Activated CD8-positive, alpha-beta memory T cell treated with anti-CD3 and anti-CD28 coated beads, Interleukin-2, amount 50 U/mL, for 4 hours (primary cell): ENCODE measurements around the gene PDZRN3.

ENCODE experiments used
- DNase-seq: peaks from one replicate; pipeline ENCODE4 v3.0.0-alpha.2; 2020

The PDZRN3 gene

DNA sequence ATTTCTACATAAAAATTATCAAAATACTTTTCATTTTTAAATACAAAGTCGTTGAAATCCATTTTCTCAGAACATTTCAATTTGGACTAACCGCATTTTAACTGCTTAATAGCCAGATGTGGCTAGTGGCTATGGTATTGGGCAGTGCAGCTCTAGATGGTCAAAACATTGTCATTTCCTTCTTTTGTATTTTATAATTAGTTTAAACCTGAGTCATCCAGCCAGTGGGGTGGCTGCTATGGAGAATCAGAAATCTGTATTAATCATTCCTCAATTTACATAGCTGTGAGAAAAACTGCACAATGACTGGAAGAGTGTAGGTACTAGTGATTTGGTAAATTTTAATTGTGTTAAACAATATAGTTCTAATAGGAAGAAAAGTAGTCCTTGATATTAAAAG, 245.3 kb downstream of the PDZRN3 start:
- DNase-seq = no peak

DNA sequence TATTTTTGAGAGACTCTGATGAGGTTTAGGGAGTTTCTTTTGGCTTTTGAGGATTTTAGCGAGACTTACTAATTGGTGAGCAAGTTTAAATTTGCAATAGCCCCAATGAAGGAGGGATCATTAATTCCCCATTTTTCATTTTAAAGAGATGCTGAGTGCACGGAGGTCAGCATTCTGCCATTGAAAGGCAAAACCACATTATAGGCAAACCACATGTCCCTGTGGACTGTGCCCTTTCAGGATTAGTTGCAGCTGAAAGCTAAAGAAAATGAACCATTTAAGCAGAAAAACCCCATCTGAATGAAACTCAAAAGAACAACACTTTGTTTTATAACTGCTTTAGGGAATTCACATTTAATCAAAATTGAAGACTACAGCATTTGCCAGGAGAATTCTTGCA, 246.5 kb downstream of the PDZRN3 start:
- DNase-seq = no peak

DNA sequence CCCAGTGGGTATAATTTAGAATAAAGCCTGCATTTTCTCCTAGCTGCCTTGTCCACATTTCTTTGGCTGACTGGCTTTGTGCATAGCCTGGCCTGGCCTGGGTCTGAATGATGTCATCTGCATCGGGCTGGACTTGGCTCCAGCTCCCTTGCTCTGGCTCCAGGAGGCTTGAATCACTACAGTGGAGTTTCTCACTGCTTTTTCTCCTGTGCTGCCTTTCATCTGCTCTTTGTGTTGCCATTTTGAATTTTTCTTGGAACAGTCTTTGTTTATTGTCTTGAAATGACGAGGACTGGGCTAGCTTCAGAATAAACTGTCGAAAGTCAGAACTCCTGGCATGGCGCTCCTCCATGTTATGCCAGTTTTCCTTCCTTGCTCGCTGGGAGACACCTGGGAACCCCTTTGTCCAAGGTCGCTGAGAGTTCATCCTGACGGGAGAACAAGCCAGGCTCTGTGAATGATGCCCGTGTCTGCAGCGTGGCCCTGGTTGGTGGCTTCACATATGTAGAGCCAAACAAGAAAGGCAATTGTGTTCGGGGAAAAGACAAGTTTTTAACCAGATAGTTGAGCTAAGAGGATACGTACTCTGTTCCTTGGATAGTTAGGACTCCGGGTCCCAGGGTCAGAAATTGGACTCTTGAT, 258.9 kb downstream of the PDZRN3 start:
- no peak for DNase-seq

GRCh38 chr3:73364517-73364916, 260.2 kb downstream of the PDZRN3 start:
- no peak for DNase-seq

GRCh38 chr3:73363093-73363492, 261.6 kb downstream of the PDZRN3 start:
- no peak for DNase-seq

- no peak for DNase-seq
Observed at GRCh38 chr3:73361591-73361990, 263.1 kb downstream of the PDZRN3 start.

- DNase-seq = no peak
Observed at GRCh38 chr3:73353649-73354217, 271.0 kb downstream of the PDZRN3 start.

DNA sequence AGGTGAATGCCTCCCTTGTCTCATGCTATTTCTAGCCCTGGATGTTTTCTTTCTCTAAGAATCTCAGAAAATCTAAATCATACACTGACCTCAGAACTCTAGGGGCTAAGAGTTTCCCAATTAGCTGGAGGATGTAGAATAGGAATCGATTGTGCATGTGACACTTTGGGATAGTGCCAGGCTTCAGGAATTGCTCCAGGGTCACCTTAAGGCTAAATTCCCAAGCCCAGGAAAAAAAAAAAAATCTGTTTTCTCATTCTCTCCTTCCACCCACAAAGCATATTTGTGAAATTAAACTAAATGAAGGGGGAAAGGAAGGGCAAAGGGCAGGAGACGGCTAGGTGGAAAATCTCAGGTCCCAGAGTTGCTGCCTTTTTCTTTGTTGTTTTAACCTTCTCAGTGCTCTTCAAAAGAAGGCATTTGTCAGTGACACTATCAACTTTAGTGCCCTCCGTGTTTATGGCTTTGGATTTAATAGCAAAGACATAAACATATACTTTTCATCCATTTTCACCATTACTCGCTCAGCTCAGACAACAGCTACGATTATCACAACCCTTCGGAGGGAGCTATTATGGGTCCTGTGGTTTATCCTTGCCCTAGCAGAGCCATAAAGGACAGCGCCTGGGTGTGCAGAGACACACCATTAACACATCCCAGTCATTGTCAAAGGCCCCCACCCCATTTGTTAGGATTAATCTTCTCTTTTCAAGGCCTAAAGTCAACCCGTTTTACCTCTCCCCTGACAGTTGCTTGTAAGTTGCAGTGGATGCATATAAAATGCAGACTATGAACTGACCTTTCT, 271.7 kb downstream of the PDZRN3 start:
- no peak for DNase-seq

- no peak for DNase-seq
Observed at GRCh38 chr3:73351423-73352071, 273.2 kb downstream of the PDZRN3 start.

DNA sequence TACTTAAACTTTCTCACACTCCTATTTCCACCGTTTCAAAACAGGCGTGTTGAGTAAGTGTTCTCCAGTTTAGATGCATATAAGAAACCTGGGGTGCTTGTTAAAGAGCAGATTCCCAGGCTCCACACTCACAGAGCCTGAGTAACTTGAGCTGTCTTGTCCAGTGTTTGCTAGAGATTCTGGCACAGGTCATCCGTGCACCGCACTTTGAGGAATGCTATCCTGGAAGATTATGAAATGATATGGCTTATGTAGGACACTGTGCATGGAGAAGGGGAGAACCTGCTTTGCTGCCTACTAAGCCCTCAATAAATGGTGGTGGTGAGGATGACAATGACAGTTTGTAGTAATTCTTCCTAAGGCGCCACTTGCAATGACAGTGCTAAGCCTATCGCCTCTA, 273.7 kb downstream of the PDZRN3 start:
- no peak for DNase-seq

DNA sequence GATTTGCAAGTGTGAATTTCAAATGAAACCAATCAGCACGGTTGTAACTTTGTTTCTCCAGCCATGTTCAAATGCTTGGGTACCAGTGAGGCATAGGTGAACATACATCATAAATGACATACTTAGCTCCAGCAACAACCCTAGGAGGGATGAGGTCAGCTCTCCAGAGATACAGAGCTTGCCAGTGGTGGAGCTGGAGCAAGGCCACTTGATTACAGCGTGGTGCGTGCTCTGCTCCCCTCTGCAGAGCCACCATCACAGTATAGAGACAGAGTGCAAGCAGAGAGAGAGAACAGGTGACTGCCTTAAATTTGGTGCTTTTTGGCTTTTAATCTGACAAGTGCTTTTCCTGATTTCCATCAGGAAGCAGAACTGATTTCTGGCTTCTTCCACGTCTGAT, 275.1 kb downstream of the PDZRN3 start:
- no peak for DNase-seq

GRCh38 chr3:73342077-73342476, 282.7 kb downstream of the PDZRN3 start:
- no peak for DNase-seq

GRCh38 chr3:73341272-73341935, 283.3 kb downstream of the PDZRN3 start:
- DNase-seq = no peak

DNA sequence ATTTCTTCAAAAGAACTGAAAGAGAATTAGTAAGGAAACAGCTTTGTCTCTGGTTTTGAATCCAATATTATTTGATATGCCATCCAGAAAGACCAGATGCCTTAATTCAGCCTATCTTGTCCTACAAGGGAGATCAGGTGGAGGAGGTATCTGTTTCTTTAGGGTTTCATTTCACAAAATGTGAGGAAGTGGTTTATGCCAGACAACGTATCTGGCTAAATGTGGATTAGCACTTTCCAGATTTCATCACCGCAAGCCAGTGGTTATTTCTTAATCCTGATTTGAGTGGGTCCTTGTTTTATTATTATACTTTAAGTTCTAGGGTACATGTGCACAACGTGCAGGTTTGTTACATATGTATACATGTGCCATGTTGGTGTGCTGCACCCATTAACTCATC, 292.2 kb downstream of the PDZRN3 start:
- DNase-seq = no peak
